GM18907 (cell line): ENCODE measurements around the gene DPP4.

ENCODE experiments used
- ATAC-seq: cut with Tn5 transposase; IDR thresholded peaks from one replicate; pipeline ENCODE4 v1.9.1; 2021; ENCODE audit warnings: mild to moderate bottlenecking, moderate library complexity; ENCODE audit not compliant: unreplicated experiment

DPP4 gene

DNA sequence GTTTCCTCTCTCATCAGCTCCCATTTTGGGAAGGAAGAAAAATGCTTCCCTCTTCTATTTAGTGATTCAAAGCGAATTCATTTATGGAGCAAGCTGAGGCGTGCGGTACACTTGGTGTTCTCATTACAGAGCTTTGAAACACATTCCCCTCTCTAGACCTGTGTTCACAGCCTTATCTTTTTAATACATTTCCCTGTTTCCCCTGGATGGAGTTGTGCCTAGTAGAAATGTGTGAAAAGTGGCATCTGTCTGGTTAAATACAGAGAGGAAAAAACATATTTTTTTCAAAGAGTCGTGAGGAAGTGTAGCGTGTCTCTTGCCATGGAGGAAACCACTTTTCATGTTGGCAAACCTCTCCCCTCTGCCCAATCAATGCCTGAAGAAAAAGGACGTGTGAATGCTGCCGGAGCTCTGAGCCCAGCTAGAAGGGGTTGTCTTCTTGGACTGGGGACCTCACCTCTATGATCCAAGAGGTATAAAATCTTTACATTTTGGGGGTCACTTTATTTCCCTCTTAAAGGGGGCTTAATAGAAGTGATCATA is 52.4 kb downstream of the DPP4 start:
- no peak for ATAC-seq

DNA sequence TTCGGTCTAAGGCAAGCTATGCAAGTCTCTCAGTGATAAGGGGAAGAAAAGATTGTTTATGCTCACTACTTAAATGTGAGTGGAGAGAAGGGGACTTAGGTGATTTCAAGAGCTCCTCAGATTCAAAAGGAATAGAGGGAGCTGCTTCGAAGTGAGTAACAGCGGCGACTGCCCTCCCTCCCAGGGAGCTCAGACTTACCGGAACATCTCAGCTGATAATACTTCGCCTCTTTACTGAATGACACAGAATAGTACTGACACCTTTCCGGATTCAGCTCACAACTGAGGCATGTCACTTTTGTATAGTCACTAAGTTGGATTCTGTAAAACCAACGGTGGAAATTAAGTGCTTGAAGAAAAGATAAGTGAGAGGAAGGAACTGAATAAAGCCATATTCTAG is 55.5 kb downstream of the DPP4 start:
- no peak for ATAC-seq

DNA sequence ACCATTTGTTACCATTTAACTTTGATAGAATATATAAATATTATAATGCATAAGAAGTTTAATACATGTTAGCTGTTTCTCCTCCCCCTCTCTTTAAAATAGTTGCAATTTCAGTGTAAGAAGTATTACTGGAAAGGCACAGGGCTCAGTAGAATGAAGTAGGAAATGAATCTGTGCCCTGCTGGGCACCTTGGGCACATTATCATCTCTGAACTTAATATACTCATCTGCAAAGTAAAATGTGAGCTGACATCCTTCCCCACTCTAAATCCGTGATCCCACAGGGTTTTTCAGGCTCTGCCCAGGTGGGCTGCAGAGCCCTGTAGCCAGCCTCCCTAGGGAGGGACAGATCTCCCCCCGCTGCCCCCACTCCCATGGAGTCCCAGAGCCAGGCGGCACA is 56.8 kb downstream of the DPP4 start:
- ATAC-seq: no peak

DNA sequence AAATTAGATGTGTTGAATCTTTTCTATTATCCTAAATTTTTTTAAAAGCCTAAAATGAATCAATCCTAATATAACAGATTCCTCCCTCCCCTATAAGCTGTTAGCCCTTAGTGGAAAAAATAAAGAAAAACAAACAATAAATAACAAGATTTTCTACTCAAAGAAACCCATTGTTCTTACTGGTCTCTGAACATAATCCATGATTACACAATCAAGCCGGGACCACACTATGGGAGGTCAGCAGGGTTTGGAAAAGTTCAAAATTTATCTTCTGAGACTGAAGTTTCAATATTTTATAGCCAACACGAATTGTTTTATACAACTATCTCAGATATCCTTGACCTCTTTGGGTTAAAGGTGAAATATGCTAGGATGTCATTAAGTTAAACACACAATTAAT is 57.9 kb downstream of the DPP4 start:
- no peak for ATAC-seq

DNA sequence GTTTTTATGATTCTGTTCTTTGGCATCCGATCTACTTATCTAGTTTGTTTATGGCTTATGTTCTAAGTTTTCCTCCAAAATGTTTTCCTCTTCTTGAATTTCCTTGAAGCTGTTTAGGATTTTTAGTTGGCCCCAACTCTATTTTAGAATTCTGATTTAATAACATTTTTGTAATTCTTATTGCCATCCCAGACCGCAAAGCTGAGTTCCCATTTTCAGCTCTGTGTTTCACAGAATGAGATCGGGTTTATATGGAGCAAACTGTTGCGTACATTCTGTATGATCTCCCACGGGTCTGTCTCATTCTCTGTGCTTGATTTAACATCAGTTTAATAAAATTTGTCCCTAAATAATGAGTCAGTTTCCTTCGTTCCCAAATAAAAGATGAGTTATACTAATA is 59.3 kb downstream of the DPP4 start:
- no peak for ATAC-seq

DNA sequence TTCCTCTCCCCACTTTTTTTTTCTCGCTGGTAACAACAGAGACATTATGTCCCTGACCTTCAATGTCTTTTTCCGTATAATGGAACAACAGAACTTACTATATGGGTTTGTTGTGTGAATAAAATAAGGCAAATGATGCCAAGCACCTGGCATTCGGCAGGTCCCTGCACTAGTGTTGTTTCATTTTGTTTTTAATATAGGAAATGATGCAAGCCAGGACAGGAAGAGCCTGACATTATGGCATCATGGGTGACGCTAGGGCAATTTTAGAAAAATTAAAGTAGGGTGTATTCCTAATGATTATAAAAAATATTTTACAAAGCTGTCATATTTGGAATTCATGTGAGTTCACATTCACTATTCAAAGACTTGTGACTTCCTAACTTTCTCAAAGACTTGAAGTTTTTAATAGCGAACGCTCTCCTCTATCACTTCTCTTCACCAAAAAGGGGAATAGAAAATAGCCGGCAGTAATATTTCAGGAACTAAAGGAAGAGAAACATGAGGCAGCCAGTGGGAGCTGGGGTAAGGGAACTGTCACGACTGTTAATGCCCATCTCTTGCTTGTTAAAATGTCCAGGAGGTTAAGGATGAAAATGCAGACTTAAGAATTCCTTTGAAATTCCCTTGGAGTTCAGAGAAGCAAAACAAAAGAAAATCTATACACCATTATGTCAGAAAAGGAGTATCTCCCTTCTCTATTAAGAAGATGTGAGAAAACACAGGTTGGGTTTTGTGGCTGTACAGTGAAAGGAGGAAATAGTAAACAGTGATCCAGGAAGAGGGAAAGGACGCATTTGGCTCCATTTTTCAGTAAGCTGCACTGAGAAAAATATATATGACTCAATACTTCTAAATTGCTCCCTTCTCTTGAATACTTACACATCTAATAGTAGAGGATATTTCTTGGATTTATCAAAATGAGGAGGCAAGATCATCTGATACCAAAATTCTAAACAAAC is 60.2 kb downstream of the DPP4 start:
- ATAC-seq: no peak

DNA sequence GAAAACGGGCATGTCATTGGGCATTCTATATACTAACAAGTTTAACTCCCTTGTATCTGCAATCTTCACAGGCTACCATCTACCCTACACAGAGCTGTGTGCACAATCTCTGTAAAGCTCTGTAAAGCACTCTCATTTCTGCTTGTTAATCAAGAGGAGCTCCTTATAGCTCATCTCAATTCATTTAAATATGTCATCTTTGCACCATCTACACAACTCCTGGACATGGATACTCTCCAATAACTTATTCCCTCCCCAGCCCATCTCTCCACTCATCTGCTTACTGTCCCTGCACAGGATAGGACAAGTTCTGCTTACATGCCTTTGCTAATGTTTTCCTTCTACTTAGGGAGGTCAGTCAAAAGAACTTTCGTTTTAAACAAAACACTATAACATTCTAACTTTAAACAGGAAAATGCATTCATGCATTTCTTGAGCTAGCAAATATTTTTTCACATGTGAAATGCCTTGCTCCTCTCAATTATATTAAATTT is 61.4 kb downstream of the DPP4 start:
- no peak for ATAC-seq

DNA sequence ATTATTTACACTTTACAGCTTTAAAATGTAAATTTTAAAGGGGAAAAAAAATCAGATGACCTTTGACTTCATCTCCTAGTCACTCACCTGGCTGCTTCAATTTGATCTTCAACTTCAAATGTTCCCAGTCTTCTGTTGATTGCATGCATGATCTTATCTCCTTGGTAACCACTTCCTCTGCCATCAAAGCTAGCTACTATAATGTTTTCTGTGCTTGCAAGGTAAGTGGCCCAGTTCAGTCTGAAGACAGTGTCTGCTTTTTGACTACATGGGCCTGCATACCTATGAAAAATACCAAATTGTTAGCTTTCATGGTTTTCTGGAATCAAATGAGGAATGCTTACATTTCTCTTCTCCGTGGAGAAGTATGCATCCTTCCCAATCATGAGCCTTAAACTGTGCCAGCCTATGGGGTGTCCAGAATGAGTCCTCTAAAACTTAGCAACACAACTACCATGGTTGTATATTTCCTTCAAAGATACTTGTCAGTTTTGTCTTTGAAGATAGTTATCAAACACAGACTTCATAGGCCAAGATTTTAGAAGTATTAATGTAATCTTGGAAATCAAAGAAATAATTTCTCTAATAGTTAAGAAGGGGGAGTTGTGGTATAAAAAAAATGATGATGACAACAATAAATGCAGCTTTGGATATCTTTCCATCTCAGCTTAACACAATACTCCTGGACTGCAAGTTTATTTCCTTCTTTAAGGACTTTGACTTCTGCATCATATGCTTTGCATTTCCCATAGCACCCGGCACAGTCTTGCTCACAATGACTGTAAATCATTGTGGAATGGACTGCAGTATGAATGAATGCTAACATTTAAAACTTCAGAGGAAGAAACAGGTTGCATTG is 62.1 kb downstream of the DPP4 start:
- ATAC-seq: no peak

DNA sequence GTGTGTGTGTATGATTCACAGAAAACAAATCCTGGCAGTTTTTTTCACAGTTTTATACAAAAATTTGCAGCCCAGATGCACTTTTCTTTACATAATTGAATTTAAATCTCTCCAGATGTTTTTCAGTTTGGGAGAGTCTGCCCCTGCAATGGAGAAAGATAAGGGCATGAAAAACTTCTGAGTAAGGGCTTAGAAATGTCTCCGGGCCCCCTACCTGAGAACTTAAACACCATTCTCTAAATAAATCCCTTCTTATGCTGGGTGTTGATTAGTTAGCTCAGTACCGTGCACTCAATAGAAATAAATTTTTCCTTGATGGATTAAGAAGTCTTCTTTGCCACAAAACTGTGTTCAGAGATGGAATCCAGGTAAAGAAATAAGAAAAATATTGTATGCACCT is 64.5 kb downstream of the DPP4 start:
- ATAC-seq: no peak

DNA sequence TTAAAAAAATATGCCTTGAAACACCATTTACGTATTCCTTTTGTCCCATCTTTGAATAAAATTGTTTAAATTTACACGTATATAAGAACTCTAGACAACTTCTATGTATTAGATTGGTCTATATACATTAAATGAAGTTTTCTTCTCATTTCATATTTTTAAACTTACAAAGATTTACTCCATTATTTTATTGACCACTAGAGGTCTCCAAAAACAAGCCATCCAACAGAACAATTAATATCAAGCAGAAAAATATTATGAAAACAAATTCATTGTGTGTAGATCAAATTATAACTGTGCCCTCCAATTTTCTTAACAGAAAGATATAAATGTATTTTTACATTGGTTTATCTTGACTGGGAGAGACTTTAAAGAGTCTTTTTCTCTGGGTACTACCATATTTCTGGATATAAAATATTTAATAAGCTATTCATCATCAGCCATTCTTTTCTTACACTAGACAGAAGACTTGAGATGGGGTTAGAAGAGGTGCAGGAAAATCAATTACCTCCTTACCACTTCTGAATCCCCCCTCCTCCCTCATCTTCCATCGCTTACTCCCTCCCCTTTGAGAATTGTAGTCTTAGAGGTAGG is 66.5 kb downstream of the DPP4 start:
- no peak for ATAC-seq

DNA sequence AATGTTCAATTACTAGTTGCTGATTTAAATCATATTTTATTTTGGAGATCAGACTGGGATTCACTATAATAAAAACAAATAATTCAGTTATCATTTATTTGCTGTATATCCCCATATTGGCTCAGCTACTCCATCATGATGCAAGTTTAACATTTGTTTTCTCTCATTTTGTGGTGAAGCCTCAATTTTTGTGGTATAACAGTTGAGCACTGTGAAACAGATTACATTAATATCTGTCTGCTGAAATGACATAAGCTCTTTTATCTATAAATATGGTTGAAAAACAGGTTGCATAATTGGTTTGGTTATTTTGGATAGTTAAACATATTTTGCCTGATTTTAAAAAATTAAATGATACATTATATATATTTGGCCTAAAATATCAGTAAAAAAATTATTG is 67.7 kb downstream of the DPP4 start:
- no peak for ATAC-seq

DNA sequence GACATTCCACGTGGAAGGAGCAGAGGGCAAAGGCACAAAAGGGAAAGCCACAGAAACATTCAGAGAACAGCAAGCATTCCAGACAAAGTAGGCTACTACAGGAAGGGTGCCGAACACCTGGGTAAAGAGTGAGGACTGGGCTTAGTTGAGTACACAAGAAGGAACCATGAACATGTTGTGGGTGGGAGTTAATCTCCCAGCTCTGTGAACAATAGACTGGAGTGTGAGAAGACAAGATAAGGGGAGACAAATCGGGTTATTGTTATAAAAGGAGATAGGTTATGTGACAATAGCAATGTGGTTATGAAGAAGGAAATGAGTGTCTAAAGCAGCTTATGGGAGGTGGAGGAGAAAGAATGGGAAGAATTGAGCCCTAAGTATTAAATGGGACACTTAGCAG is 70.0 kb downstream of the DPP4 start:
- ATAC-seq: no peak

DNA sequence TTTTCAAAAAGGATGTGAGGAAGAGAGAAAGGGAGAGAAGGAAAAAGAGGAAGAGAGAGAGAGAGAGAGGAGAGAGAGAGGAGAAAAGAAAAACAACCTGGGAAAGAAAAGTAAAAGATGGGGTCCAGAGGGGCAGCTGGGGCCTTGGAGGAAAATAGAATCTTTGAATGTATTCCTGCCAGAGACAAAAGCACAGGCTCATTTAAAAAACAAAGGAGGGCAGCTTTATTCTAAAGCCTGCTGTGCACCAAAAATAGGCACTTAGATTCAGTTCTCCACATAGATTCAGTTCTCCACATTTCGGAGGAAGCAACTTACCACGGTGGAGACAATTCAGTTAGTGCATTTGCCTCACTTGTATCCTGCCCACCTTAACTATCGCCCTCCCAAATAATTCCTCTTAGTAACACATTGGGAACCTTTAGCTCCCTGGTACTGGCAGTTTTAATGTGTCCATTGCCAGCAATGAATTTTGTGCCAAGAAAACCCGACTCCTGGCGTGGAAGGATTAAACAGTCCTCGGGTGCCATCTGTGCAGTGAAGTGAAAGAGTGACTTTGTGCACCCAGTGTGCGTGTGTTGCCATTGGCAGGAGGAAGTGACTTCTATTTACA is 71.3 kb downstream of the DPP4 start:
- ATAC-seq: no peak

DNA sequence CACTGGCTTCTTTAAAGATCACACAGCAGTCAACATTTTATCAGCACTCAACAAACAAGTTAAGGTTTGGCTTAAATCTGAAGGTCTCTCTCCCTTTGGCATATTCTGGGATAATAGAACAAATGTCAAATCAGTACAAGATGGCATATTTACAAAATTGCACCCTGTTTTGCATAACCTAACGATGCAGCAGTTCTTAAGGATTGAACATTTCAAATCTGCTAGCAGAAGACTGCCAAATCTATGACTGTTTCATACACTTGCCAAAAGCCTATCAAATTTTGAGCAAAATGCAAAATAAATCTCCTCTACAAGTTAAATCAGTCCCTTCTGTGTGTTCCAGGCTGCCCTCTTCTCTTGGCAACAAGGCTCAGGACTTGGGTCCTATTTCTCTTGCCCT is 73.6 kb downstream of the DPP4 start:
- ATAC-seq: no peak

DNA sequence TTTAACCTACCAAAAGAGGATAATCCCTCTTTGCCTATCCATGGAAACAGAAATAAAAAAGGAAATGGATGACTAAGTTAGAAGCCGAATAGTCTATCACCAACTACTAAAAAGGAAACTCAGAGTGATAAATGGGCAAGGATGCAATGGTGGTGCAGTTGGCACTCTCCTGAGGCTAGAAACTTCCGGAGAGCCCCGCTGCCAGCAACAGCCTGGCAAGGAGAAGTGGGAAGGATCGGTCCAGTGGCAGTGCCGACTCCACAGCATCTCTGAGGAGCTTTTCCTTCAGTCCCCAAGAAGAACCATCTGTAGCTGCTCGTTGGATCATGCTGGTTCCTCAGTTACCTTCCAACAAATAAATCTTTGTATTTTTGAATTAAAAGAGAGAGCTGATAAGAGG is 74.7 kb downstream of the DPP4 start:
- ATAC-seq: no peak

DNA sequence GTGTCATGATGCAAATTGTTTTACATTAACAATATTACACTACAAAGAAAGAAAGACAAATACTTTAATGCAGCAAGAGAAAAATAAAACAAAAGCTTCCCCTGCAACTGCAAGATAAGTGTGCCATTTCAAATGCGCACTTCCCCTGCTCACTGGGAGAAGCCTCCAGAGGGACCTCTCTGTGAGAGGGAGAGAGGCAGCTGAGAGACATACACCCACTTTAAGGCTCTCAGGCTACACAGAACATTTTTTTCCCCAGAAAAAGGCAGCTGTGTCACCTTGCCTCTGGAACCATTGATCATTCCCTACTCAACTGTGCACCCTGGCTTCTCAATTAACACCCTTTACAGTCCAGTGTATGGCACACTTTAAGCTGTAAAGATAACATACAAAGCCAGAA is 75.2 kb downstream of the DPP4 start:
- no peak for ATAC-seq

DNA sequence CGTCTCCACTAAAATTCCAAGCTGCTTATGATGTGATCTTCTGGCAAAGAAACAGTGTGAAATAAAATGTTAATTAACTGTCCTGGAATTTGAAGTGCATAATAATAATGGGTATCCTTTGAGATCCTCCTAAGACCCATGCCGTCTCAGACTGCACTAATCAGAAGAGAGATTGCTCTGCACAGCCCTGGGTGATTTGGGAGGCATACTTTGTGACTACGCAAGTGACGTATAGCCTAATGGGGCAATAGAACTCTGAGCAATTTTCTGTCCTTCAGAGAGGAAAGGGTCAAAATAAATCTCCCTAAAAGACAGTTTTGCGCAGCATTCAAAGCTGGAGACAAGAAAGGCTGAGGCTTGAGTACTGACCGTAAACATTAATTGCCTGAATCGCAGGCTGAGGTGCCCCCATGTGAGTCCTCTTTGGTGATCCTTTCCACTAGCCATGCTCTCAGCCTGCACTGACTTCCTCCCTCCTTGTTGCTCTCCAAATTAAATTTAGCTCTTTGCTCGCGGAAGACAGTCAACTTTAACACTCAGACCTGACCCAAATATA is 76.0 kb downstream of the DPP4 start:
- ATAC-seq: no peak

DNA sequence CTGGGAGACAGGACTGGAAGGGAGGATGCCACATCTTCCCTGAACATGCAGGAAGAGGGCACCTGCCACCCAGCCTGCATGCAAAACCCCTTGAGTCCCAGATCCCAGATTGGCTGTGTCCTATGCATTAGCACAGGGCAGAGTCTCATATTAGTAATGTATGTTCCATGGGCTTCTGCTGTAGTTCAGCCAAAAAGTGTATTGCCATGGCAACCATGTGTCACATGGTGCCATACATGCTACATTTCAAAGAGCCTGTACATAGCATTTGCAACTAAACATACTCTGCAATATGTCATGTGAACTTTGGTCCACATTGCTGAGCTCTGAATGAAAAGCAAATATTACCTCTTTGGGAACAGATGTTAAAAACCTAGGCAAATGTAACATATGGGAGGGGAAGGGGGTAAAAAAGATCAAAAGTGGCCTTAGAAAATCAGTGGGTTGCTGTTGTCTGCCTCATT is 78.4 kb downstream of the DPP4 start:
- no peak for ATAC-seq

DNA sequence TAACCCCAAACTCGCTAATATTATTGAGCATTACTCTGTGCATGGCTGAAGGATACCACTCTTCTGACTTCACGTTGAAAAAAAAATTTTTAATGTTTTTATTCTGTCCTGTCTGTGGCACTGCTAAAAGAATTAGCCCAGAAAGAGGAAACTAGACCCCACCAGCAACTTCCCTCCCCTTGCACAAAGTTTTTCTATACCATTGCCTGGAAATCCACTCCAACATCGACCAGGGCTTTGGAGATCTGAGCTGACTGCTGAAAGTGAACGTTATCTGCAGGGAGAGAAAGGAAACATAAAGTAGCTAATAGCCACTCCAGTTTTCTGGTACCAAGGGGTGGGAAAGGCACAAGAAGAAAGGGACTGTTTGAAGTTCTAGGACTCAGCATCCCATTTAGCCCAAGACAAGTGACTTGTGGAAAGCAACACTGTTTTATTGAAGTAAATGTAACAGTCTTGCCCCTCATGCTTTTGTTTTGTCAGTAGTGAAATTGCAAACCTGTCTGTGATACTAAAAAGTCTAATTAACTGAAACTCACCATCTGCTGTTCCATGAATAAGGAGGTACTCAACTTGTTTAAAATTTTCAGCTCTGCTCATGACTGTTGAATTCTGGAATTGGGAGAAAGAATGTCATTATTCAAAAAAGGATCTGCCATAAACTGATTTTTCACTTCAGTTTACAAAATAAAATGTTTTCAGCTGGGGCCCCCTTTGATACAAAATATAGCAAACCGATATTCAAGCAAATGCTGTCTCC is 79.1 kb downstream of the DPP4 start:
- no peak for ATAC-seq

DNA sequence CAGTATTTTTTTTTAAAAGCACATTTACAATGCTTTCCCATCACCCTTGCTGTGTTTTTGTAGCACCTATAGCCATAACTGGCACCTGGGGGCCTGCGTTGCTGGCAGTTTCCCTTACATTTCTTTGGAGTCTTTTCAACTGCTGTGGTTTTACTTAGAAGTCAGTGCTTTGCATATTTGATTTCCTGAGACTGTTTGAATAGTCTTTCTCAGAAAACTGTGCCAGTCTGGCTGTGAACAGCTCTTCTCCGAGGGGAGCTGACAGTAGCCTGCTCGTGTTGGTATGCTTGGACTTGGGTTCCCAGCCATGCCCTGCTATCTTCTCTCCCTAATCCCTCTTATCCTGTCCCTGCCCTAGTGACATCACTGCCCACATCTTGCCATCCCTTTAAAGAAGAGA is 81.5 kb downstream of the DPP4 start:
- ATAC-seq: peak; percentile 83
